NCI-H524 treated with DMSO at 0.1 percent for 48 hours (cell line): Measurements from ENCODE around the gene FAM124A.

Experiments used
- DNase-seq: peaks from one replicate; lab custom pipeline; 2025; lab: John Stamatoyannopoulos, UW

Gene FAM124A

DNA sequence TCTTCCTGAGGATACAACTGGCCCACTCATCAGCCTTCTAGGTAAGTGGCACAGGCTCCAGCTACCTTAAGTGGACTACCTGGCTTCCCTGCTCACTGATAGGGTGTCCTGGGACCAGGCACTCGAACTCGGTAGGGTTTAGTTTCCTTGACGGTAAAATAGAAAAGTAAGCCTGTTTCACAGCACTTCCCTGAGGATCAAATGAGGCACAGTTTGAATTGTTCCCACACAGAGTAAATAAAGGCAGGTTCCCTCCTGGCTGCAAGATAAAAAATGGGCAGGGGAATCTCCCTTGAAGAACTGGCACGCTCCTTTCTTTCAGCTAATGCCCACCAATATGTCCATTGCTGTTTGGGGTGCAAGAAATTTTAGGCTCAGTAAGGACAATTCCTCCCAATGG, 1.1 kb upstream of the FAM124A start:
- no peak for DNase-seq

DNA sequence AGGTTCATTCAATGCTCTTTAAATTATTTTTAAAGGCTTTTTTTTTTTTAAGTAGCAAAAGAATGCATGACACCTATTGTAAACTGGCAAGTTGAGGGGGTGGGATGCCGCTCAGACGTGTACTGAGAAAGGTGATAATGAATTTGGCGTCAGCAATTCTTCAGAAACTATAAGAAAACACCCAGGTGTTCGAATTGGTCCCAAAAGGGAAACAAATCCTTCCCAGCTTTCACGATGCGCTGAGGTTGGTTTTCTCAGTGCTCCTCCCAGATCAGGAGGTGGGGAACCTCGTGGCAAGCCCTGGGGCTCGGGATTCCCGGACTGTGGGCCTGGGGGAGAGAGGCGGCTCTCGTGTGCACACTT, 543 bp upstream of the FAM124A start:
- no peak for DNase-seq

DNA sequence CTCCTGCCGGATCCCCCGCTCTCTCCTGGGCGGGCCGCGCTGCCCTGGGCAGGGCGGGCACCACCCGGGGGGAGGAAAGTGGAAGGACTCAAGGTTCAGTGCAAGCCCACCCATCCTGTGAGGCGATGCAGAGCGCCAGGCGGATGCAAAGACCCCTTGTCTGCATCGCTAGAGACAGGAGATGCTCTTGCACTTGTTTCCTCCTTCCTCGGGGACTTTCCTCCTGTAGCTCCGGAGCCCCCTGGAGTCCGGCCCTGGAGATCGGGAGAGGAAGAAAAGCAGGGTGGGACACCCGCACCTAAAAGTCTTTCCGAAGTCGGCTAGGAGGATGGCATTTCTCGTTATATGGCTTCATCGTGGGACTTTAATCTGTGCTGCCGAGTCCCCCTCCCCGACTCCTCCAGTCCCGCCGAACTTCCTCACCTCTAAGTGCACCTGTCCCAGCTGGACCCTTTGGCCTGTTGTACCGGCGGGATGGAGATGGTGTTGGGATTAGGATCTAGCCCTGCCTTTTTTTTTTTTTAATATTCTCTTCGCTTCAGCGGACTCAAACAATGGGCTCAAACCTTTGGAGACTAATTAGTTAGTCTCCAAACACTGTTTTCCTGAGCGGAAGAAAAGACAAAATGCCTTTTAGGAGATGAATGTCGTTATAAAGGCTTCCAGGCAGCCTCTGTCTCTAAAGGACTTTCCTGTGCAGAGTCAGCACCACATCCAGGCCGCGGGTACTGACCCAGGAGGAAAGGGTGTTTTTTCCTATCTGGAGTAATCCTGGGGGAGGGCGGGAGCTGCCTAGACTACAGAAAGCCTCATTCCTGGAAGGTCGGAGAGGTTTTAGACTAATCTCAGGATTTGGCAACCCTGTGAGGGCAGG, 725 bp downstream of the FAM124A start:
- DNase-seq, result no peak

DNA sequence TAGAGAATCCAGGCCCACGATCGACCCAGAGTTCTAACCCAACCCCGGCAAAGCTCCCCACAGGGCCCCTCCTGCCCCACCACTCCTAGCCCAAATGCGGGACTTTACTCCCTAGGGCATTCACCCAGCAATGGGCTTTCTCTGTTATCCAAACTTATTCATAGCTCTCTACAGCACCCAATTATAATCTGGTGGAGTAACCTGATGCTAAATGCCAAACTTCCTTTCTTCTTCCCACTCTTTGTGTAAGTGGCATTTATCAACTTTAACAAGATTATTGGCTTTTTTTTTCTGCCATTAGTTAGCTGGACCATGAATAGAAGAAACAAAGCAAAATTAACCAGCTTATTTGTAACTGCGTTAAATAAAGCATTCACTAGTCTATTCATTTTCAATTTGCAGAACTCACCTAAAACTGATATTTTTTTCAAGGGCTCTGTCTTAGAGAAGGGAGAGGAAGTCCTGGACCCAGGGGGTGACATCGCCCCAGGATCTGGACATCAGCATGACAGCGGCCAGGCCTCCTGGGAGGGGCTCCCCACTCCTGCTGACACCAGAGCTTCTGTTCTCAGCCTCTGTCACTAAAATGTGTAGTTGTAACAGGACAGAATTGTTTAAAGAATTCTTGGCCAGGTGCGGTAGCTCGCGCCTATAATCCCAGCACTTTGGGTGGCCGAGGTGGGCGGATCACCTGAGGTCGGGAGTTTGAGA, 1.5 kb downstream of the FAM124A start:
- no peak for DNase-seq

DNA sequence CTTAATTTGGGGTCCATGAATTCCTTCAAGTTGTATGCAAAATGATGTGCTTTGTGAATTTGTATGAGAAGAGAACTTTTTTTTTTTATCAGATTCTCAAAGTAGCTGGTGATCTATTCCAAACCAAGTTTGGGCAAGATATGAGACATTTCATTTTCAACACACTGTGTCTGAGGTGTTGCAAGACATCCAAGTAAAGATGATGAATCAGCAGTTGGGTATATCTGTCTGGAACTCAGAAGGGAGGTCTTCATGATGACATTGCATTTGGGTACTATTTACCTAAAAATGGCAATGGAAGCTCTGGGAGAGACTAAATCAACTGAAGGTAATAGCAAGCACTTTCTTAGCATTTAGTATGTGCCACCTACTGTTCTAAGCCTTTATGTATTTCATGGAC, 2.8 kb downstream of the FAM124A start:
- DNase-seq, result no peak

DNA sequence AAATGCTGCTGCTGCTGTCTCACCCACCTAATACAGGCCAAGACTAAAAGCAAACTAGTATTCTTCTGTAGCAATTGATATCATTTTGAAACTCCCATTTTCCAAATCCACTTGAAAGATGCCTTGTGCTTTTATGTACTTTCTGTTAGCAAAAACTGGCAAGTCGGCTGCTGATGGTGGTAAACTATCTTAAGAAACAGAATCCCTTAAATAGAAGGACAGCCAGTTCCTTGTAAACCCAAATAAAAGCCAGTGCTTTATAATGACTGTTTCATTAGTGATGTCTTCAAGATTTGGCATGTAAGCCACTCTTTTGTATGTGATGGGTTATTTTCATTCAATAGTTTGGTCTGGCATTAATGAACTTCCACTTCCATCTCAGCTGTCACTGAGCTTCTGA, 5.2 kb downstream of the FAM124A start:
- no peak for DNase-seq

DNA sequence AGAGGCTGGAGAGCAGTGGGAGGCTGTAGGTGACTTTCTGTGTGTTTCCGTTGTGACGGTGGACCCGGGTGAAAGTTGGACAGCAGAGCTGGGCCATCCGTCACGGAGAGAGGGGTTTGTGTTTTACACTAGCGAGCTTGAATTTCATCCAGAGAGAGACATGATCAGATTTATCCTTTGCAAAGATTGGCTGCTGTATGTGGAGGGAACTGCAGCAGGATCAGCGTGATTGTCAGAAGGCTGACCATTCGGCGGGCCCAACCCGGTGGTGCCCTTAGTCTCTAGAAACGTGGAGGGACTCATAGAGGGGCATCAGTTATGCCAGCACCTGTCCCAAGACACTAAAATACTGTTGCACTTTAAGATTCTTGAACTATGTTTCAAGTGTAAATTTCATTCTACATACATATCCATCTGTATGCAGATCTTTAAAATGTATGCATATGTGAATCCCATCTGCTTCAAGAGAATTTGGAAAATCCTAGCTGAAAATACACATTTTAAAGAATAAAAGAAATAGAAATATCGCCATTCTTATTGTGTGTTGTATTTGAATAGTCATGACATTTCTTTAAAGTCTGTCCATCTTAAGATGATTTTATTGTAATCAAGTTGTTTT, 7.0 kb downstream of the FAM124A start:
- no peak for DNase-seq

DNA sequence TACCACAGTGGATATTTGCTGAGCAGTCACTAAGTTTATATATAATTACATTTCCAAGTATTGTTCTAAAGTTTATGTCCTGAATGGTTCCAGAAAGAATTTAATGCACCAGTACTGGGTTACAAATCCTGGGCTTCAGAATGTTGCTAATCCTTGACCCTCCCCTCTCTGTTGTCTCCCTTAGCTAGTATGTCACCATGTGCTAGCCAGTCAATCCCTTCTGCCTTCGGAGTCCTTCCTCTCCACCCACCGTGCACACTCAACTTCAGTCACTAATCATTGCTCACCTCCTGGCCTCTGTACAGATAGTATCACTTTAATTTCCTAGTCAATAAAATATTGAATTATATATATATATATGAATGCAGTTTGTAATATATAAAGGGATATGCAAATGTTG, 7.5 kb downstream of the FAM124A start:
- no peak for DNase-seq

DNA sequence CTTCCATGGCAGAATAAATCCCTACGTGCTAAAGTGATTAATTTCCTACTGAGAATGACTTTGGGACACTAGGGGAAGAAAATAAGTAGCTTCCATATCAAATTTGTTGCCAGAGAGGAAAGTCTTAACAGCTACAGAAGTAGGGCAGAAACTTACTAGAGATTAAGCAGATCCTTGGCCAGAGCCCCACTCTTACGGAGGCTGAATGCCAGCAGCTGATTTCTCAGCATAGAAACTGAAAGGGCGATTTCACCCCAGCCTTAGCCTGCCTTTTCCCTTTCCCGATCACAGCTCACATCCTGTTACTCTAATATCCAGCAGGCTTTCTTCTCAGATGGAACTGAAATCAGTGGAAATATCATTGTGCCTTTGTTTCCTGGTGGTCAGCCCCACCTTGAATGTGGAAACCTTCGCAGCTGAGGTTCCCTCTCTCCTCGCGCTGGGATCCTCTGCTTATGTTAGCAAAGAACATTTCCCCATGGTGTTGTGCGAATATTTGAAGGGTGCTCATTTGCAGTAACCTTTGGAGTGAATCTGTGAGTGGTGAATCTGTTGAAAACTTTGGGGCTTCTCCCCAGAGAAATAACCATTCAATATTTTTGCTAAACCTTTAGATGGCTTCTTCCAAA, 8.4 kb downstream of the FAM124A start:
- no peak for DNase-seq

DNA sequence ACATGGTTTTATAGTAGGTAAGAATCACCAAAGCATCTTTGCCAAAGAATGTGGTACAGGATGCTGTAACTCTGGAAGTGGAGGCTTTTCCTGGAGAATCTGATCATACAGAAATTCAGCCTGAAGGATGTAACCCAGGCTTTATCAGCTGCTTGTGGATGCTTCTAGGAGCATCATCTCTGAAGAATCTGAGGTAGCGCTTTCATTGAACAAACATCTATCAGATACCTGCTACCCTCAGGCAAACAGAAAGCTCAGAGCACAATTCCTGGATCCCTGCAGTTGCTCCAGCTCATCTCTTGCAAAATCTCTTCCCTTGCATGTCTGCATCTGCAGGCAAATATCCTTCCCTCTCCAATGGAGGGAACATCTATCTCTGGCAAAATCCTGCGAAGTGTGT, 9.3 kb downstream of the FAM124A start:
- DNase-seq, result no peak

DNA sequence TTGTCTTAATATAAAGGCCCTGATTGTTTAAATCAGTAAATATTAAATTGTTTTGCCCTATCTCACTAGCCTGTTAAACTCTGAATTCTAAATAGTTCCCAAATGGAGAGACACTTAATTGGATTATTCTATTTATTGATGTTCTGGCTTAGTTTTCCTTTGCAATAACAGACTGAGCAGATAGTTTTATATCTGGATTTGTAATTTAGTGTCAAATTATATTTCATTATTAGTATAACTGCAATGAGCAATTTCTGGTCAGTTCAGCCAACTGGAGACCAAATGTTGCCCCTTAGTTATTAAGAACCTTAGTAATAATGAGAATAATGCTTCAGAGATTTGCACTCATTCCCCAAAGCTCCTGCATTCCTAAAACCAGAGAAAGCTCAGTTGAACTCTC, 10.1 kb downstream of the FAM124A start:
- DNase-seq, result no peak

DNA sequence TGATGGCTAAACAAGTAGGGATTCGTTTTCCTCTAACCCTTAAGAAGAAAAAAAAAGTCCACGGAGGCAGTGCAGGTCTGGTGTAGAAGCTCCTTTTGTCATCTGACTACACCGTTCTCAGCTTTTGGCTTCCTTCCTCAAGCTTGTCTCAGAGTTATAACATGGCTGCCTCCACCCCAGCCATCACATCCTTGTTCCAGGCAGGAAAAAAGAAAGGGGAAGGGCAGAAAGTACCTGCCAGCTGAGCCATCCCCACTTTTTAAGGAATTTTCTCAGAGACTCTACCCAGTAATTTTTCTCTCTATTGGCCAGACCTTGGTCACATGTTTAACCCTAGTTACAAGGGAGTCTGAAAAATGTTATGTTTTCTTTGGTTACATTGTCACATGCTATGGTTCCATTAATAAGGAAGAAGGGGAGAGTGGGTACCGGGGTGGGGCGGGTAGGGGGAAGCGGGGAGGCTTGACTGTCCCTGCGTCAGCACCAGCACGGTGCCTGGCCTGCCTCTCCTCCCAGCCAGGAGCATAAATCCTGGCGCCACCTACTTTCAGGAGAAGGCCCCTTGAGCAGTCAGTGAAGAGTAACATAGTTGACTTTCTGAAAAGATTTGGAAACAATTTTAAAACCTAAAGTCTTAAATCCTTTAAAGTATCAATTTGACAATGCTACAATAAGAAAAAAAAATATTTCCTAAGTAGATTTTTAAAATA, 11.1 kb downstream of the FAM124A start:
- no peak for DNase-seq

DNA sequence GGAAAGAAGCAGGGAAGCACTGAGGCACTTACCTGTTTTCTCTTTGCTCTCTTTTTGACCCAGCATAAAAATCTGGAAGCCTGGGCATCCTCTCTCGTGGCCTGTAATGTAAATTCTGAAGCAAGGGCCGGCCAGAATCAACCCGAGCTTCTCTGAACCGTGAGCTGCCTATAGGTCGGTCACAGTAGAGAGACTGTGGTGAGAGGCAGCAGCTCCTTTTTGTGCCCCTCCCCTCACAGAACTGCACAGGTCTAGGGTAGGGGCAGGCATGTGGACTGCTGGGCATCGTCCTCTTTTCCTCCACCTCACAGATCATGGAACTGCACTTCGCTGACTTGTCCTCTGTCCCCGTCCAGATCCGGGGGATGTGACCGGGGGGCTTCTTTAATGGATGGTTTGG, 12.5 kb downstream of the FAM124A start:
- DNase-seq, result no peak

DNA sequence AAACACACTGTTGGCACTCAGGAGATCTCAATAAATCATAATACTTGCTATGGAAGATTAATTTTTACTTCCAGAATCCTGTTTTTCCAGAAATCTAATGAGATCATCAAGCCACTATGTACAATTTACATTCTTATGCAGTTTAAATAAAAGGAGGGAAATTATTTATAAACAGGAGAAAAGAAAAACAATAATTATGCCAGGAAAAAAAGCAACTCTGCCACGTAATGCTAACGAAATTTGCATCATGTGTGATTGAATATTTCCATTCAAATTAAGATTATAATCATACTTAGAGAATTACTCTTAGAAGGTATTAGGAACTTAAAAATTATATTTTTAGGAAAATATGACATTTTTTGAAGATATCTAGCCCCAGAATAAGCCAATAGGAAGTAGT, 13.0 kb downstream of the FAM124A start:
- DNase-seq, result no peak

DNA sequence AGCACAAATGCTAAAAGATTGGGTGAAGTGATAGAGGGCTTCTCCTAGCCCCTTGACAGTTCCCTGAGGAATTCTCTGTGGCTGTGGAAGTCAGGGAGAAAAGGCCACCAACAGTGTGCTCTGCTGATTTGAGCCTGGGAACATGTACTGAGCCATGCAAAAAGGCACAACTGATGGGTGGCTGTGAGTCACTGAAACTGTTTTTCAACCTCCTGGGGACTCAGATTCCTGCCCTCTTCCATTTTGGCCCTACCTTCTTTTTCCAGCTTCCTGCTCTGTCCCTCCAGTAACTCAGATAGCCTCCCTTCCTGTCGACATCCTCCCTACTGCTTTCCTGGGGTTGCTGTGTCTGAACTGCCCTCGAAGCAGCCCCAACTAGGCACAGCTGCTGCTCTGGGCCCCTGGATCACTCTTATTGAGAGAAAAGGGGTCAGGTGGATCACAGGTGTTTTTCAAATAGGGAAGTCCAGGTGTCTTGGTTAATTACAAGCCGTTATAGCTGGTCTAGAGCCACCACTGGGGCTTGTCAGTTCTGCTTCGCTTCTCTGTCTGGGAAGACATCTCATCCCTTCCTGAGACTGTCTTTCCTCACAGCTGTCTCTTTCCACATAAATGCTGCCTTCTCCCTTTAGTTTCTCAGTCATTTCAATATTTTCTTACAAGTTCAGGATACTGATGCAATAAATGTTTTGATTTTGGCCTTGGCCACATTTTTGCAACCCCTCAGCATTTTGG, 13.7 kb downstream of the FAM124A start:
- no peak for DNase-seq

DNA sequence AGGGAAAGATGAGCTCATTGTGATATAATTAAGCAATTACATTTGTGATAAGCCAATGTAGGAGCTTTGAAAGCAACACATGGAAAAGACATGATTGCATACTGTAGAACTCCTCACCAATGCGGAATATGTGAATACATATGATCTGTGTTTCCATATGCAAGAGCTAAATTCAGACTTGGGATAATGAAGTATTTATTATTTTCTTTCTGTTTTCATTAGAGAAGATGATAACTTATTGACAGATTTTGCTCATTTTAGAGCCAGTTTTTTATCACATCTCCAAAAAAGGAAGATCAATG, 14.2 kb downstream of the FAM124A start:
- no peak for DNase-seq

DNA sequence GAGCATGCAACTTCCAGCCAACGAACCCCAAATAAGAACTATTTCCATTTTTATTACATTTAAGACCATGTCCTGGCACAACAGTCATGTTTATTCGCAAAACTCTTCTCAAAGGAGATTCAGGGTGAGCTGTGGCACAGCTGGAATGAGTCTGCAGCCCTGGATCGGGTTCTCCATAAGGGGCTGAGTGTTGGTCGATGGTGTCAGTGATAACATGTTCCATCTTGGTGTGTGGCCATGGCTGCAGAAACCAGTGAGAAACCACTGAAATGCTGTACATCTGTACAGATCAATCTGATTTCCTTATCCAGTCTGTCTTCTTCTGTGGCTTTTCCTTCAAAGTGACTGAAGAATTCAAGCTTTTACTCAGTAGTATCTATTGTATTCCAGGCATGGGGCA, 15.2 kb downstream of the FAM124A start:
- no peak for DNase-seq

DNA sequence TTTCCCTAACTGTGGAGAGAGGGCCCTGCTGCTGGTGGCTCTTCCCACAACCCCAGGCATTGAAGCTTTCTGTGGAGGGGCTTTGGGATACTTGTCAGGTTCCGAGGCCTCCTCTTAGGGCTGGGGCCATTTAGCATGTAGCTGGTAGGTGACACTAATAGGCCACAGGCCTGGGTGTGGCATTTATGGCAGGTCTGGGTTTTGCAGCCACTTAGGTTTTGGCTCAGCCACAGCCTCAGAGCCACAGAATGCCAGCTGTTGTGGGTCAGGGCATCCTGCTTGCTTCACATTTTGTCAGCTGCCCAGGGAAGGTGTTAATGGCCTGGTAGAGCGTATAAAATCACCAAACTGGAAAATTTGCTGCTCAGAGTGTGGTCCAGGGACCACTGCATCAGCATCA, 15.7 kb downstream of the FAM124A start:
- DNase-seq, result no peak

DNA sequence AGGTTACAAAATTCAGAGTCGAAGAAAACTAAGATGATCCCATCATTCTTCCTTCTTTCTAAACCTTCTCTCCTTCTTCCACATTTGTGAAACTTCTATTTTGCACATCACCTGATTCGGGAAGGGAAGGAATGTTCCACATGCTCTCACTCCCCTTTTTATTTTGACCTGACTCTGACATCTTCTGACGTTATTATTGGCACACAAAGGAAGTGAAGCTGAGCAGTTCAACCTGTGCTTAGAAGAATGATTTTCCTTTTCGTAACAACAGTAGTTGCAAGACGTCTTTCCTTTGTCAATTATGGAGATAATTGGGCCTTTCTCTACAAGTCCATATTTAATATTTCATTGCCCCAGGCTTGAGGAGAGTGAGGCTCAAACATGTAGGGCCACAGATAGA, 18.0 kb downstream of the FAM124A start:
- DNase-seq, result no peak

DNA sequence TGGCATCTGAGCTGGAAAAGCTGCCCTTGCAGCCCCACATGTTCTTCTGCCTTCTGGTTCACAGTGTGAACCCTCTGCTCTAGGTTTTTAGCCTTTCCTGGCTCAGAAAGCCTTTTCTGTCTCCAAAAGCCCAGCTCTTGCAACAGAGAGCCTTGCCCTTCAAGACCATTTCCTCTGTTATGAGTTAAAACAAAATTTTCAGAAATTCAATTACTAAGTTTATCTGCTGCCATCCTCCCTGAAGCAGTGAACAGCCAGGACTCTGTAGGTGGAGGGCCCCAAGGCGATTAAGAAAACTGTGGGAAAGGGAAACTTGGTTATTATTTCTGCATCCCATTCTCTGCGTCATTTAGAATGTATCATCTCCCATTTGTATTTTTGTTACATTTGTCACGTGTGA, 18.8 kb downstream of the FAM124A start:
- no peak for DNase-seq

DNA sequence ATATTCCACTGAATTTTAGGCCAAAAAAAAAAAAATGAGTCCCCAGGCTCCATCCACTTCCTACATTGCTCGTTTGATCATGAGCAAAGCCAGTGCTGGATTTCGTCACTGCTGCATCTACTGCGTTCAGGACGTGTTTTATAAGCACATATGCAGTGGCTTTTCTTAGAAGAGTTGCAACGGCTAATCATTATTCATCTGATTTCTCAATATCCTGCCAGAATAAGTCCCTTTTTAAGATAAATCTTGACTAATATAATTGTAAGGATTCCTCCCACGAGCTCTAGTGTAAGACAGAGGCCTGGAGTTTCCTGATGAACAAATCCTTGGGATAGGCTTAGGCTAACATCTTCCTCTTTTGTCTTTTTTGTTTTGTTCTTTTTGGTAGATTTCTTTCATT, 19.5 kb downstream of the FAM124A start:
- DNase-seq, result no peak

DNA sequence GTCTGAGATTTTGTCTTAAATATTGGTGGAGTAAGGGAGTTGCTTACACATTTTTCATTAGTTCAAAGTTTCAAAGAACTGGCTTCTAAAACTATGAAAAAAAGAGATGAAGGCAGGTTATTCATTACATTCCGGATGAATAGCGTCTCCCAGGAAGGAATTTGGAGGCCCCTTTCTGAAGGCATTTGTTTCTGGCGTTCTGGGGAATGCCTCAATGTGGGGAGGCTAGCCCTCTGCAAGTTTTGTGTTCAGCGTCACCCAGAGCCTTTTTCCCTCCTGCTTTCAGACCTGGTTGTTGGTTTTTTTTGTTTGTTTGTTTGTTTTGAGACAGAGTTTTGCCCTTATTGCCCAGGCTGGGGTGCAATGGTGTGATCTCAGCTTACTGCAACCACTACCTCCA, 21.0 kb downstream of the FAM124A start:
- no peak for DNase-seq
